HCT116 (cell line): ENCODE measurements around the gene DHH. TPM values are rescaled to one million over a fixed set of nuclear protein-coding genes. Genes with fewer than 3 reads are reported as not detected.

Experiments
- ATAC-seq: fragments of 200-7000 bp; cut with Tn5 transposase; 2 replicates; pipeline ENCODE4 v1.9.1; 2020; ENCODE audit warnings: mild to moderate bottlenecking, moderate library complexity
- BruUV-seq: library from RNA; stranded (reverse); fragments of 400-500 nt; replicated peaks from 2 replicates; lab custom pipeline; 2021; lab: Mats Ljungman, UMichigan
- CTCF ChIA-PET: fragments of 300-600 bp; sonication (Branson Sonifier 250); formaldehyde crosslinking; loops from one replicate; lab custom pipeline; 2021; ENCODE audit warnings: antibody characterized with exemption; lab: Charles Lee
- POLR2A ChIA-PET: fragments of 300-600, 350-600 bp; sonication (Branson Sonifier 250); formaldehyde crosslinking; loops from one replicate; lab custom pipeline; 2021; ENCODE audit warnings: antibody characterized with exemption; lab: Charles Lee
- RAD21 ChIA-PET, 2 experiments: fragments of 300-600 bp; sonication (Branson Sonifier 250); formaldehyde crosslinking; loops; one replicate each; lab custom pipeline; 2023; ENCODE audit warnings: low total read pairs in 2 of 2; ENCODE audit not compliant: uncharacterized antibody in 2 of 2, unreplicated experiment in 2 of 2, low non-redundant PET in 1 of 2; lab: Charles Lee
- DNase-seq: peaks from one replicate; pipeline ENCODE4 v3.0.0-alpha.2; 2010; ENCODE audit warnings: low read depth, low spot score
- H2AFZ ChIP-seq: fragments of 200-600 bp; shearing (Covaris generic), sonication (generic); 2 replicates; pipeline ENCODE4 v1.6.1; 2017; ENCODE audit warnings: low read depth, mixed run types, mixed read lengths, antibody characterized with exemption, low read length; ENCODE audit not compliant: poor library complexity, severe bottlenecking
- H3K27ac ChIP-seq: 2 replicates; pipeline ENCODE4 v1.5.1; 2012; ENCODE audit warnings: low read depth, low read length
- H3K27me3 ChIP-seq: fragments of 200-600 bp; sonication (generic); 2 replicates; pipeline ENCODE4 v1.6.1; 2016; ENCODE audit warnings: mixed run types, low read length, mixed read lengths; ENCODE audit not compliant: insufficient read depth
- H3K36me3 ChIP-seq, 2 experiments: fragments of 200-500 bp in 1 of 2; fragments of 200-600 bp in 1 of 2; sonication (Bioruptor generic) in 1 of 2; sonication (generic) in 1 of 2; 2 replicates each; pipeline versions ENCODE4 v1.5.1 to v1.6.1; 2014 to 2016; ENCODE audit warnings: low read length in 2 of 2, inconsistent platforms in 1 of 2, mixed read lengths in 1 of 2, mixed run types in 1 of 2; ENCODE audit not compliant: insufficient read depth in 2 of 2, control insufficient read depth in 1 of 2
- H3K4me1 ChIP-seq, 2 experiments: fragments of 200-600 bp in 1 of 2; sonication (generic) in 1 of 2; 2 replicates each; pipeline versions ENCODE4 v1.5.1 to v1.6.1; 2012 to 2017; ENCODE audit warnings: low read length in 2 of 2, inconsistent platforms in 1 of 2, mild to moderate bottlenecking in 1 of 2, mixed read lengths in 1 of 2, mixed run types in 1 of 2, moderate library complexity in 1 of 2; ENCODE audit not compliant: insufficient read depth in 2 of 2, control insufficient read depth in 1 of 2
- H3K4me2 ChIP-seq: fragments of 200-600 bp; sonication (generic); 2 replicates; pipeline ENCODE4 v1.6.1; 2017; ENCODE audit warnings: mixed run types, low read length, mixed read lengths
- H3K4me3 ChIP-seq, 2 experiments: fragments of 200-600 bp in 1 of 2; sonication (generic) in 1 of 2; replicated peaks in 1 of 2; 2 replicates each; pipeline ENCODE4 v1.5.1; 2011 to 2016; ENCODE audit warnings: low read length in 2 of 2, control low read depth in 1 of 2, low read depth in 1 of 2, mild to moderate bottlenecking in 1 of 2, mixed read lengths in 1 of 2, mixed run types in 1 of 2
- H3K79me2 ChIP-seq: fragments of 200-600 bp; sonication (generic); 2 replicates; pipeline ENCODE4 v1.6.1; 2017; ENCODE audit warnings: mild to moderate bottlenecking, mixed run types, low read length, moderate library complexity, mixed read lengths; ENCODE audit not compliant: insufficient read depth
- H3K9ac ChIP-seq: fragments of 200-600 bp; sonication (generic); 2 replicates; pipeline ENCODE4 v1.6.1; 2016; ENCODE audit warnings: low read length, mixed read lengths
- H3K9me2 ChIP-seq: fragments of 200-600 bp; sonication (generic), shearing (Covaris generic); 2 replicates; pipeline ENCODE4 v1.6.1; 2017; ENCODE audit warnings: mixed run types, mild to moderate bottlenecking, moderate library complexity; ENCODE audit not compliant: insufficient read depth
- H3K9me3 ChIP-seq, 2 experiments: fragments of 200-500 bp in 1 of 2; fragments of 200-600 bp in 1 of 2; sonication (Bioruptor generic) in 1 of 2; sonication (generic) in 1 of 2; 2 replicates each; pipeline ENCODE4 v1.6.1; 2014 to 2017; ENCODE audit warnings: low read length in 2 of 2, mixed read lengths in 2 of 2, inconsistent platforms in 1 of 2, low read depth in 1 of 2, mild to moderate bottlenecking in 1 of 2, mixed run types in 1 of 2, moderate library complexity in 1 of 2; ENCODE audit not compliant: control insufficient read depth in 1 of 2, insufficient read depth in 1 of 2
- H4K20me1 ChIP-seq: fragments of 200-600 bp; sonication (generic), shearing (Covaris generic); 2 replicates; pipeline ENCODE4 v1.6.1; 2017; ENCODE audit warnings: mixed run types, mild to moderate bottlenecking, moderate library complexity; ENCODE audit not compliant: insufficient read depth
- CBX3 ChIP-seq: IDR thresholded peaks from 2 replicates; pipeline ENCODE4 v1.6.1; 2012; ENCODE audit warnings: low read depth
- CEBPB ChIP-seq: IDR thresholded peaks from 2 replicates; pipeline ENCODE4 v1.6.1; 2012; ENCODE audit warnings: low read depth
- EGR1 ChIP-seq: IDR thresholded peaks from 2 replicates; pipeline ENCODE4 v1.6.1; 2012; ENCODE audit warnings: low read depth
- EZH2phosphoT487 ChIP-seq: fragments of 200-600 bp; IDR thresholded peaks from 2 replicates; pipeline ENCODE4 v1.6.1; 2018; ENCODE audit warnings: antibody characterized with exemption, borderline replicate concordance
- FOSL1 ChIP-seq: IDR thresholded peaks from 2 replicates; pipeline ENCODE4 v1.6.1; 2012; ENCODE audit warnings: low read depth
- JUND ChIP-seq: IDR thresholded peaks from 2 replicates; pipeline ENCODE4 v1.6.1; 2012
- POLR2A ChIP-seq: IDR thresholded peaks from 2 replicates; pipeline ENCODE4 v1.7.0; 2011; ENCODE audit warnings: borderline replicate concordance; ENCODE audit not compliant: insufficient read depth, insufficient read length; ENCODE audit errors: extremely low read depth
- POLR2AphosphoS5 ChIP-seq: IDR thresholded peaks from 2 replicates; pipeline ENCODE4 v1.6.1; 2011; ENCODE audit warnings: mild to moderate bottlenecking, low read depth, low read length, moderate library complexity
- RAD21 ChIP-seq: IDR thresholded peaks from 2 replicates; pipeline ENCODE4 v1.6.1; 2012; ENCODE audit warnings: low read depth, mild to moderate bottlenecking
- SP1 ChIP-seq: IDR thresholded peaks from 2 replicates; pipeline ENCODE4 v1.6.1; 2012; ENCODE audit warnings: low read depth
- SRF ChIP-seq: IDR thresholded peaks from 2 replicates; pipeline ENCODE4 v1.6.1; 2012; ENCODE audit warnings: low read depth
- YY1 ChIP-seq: IDR thresholded peaks from 2 replicates; pipeline ENCODE4 v1.6.1; 2011; ENCODE audit warnings: low read length, low read depth, moderate library complexity, mild to moderate bottlenecking; ENCODE audit not compliant: insufficient replicate concordance; ENCODE audit errors: extremely low read depth
- intact Hi-C: fragments of 100-400 bp; cut with micrococcal nuclease; formaldehyde crosslinking; loops from 2 replicates; pipeline ENCODE4 v1.10.0; 2022
- total RNA-seq: library from RNA; stranded (reverse); gene quantifications from one replicate; pipeline ENCODE4 v1.2.1, GENCODE V29; 2021; ENCODE audit not compliant: unreplicated experiment
- TF ChIP-seq, protein P1 (sequence below): IDR thresholded peaks from 2 replicates; pipeline ENCODE4 v1.6.1; 2011; ENCODE audit warnings: mild to moderate bottlenecking, low read length, moderate library complexity; ENCODE audit not compliant: insufficient replicate concordance; ENCODE audit errors: extremely low read depth
- TF ChIP-seq, protein P2 (sequence below), 3 experiments: fragments of 200-600 bp in 1 of 3; sonication (generic) in 1 of 3; IDR thresholded peaks in 2 of 3; conservative IDR thresholded peaks in 1 of 3; 2 replicates each; pipeline ENCODE4 v1.5.1; 2012 to 2017; ENCODE audit warnings: low read depth in 2 of 3, low read length in 2 of 3, antibody characterized with exemption in 1 of 3, borderline replicate concordance in 1 of 3, control low read depth in 1 of 3, mild to moderate bottlenecking in 1 of 3, mixed read lengths in 1 of 3, mixed run types in 1 of 3, moderate library complexity in 1 of 3; ENCODE audit not compliant: insufficient read depth in 1 of 3

DHH gene
- total RNA-seq, 1 experiment from 2014 or later = 0.22 TPM

DNA sequence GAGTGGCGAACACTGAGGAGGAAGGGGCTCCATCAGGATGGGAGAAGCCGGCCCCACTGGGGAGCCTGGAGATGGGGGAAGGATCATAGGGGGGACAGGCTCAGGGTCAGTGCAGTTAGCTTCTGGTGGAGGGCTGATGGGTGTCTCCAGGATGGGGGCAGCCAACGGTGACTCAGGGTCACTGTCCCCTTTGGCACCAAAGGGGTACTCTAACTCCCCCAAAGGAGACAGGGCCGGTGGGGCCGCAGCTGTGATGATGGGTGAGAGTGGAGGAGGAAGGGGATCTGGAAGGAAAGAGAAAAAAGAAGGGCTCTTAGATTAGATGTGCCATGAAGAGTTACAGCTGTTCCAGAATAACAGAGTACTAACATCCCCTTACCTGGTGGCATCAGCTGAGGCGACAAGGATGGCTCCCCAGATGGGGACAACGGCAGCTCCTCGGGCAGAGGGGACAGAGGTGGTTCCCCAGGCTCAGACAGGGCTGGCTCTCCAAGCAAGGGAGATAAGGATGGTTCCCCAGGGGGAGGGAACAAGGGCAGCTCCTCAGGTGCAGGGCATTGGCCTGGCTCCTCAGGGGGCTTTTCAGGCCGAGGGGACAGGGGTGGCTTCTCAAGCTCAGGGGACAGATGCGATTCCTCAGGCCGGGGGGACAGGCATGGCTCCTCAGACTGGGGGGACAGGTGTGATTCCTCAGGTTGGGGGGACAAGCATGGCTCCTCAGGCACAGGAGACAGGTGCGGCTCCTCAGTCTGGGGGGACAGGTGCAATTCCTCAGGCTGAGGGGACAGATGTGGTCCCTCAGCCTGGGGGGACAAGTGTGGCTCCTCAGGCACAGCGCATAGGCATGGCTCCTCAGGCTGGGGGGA, 43.9 kb downstream of the DHH start:
- no TSS peak for BruUV-seq
- Histone ChIP-seq H3K4me2 (no peak overlapping the region), H3K4me1 (peaks cover 0 to 4% of the 10 kb centered on the region in 2 experiments; a peak in 1 of 4 replicates), H3K79me2 (peaks cover 51% of the 10 kb centered on the region), H3K36me3 (peaks cover 61 to 77% of the 10 kb centered on the region in 2 experiments), H3K9ac (no peak overlapping the region), H3K9me3 (no peaks in the 10 kb centered on the region), H3K27ac (no peak overlapping the region), H3K9me2 (no peaks in the 10 kb centered on the region), H3K4me3 (no peak overlapping the region), H2AFZ (no peak overlapping the region), H3K27me3 (no peaks in the 10 kb centered on the region), H4K20me1 (no peaks in the 10 kb centered on the region)
- no peak for DNase-seq
- TF ChIP-seq POLR2A (no peak), YY1 (no peak), POLR2AphosphoS5 (no peak), RAD21 (no peak), EZH2phosphoT487 (no peak), CBX3 (no peak), FOSL1 (no peak), CEBPB (no peak), SP1 (no peak), EGR1 (no peak), JUND (no peak), SRF (no peak)
- TF ChIP-seq, protein P1, sequence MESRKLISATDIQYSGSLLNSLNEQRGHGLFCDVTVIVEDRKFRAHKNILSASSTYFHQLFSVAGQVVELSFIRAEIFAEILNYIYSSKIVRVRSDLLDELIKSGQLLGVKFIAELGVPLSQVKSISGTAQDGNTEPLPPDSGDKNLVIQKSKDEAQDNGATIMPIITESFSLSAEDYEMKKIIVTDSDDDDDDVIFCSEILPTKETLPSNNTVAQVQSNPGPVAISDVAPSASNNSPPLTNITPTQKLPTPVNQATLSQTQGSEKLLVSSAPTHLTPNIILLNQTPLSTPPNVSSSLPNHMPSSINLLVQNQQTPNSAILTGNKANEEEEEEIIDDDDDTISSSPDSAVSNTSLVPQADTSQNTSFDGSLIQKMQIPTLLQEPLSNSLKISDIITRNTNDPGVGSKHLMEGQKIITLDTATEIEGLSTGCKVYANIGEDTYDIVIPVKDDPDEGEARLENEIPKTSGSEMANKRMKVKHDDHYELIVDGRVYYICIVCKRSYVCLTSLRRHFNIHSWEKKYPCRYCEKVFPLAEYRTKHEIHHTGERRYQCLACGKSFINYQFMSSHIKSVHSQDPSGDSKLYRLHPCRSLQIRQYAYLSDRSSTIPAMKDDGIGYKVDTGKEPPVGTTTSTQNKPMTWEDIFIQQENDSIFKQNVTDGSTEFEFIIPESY = no peak
- TF ChIP-seq, protein P2, sequence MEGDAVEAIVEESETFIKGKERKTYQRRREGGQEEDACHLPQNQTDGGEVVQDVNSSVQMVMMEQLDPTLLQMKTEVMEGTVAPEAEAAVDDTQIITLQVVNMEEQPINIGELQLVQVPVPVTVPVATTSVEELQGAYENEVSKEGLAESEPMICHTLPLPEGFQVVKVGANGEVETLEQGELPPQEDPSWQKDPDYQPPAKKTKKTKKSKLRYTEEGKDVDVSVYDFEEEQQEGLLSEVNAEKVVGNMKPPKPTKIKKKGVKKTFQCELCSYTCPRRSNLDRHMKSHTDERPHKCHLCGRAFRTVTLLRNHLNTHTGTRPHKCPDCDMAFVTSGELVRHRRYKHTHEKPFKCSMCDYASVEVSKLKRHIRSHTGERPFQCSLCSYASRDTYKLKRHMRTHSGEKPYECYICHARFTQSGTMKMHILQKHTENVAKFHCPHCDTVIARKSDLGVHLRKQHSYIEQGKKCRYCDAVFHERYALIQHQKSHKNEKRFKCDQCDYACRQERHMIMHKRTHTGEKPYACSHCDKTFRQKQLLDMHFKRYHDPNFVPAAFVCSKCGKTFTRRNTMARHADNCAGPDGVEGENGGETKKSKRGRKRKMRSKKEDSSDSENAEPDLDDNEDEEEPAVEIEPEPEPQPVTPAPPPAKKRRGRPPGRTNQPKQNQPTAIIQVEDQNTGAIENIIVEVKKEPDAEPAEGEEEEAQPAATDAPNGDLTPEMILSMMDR (IDR thresholded peaks at IDR 0.05 in 2 of 3, conservative IDR thresholded peaks at IDR 0.05 in 1 of 3; ENCODE audit: borderline replicate concordance in 1 of 3, insufficient read depth in 1 of 3, low read depth in 2 of 3, low read length in 2 of 3) = no peak
- ChIA-PET CTCF (no interaction called here), POLR2A (no interaction called here), RAD21 (no interaction called here)
- intact Hi-C loops = no loop called here
- ATAC-seq = no peak
